Measurements from ENCODE around the gene CTNNA2.

The CTNNA2 gene

GRCh38 chr2:80363791-80364349 is 851.0 kb downstream of the CTNNA2 start:
- TF ChIP-seq CTCF (IDR thresholded peaks at IDR 0.05; ENCODE audit: borderline replicate concordance, insufficient read depth, low read depth, low read length): no peak
- H3K4me3 ChIP-seq (ENCODE audit: low read depth, low read length): no peak overlapping the region

- H3K4me3 ChIP-seq (ENCODE audit: low read depth, low read length): no peak overlapping the region
- no peak for TF ChIP-seq CTCF (IDR thresholded peaks at IDR 0.05; ENCODE audit: borderline replicate concordance, insufficient read depth, low read depth, low read length)
Observed at GRCh38 chr2:80364524-80365212, 851.8 kb downstream of the CTNNA2 start.

- no peak for TF ChIP-seq CTCF (IDR thresholded peaks at IDR 0.05; ENCODE audit: borderline replicate concordance, insufficient read depth, low read depth, low read length)
Observed at GRCh38 chr2:80365762-80366161, 852.9 kb downstream of the CTNNA2 start.

GRCh38 chr2:80370375-80371009 is 857.6 kb downstream of the CTNNA2 start:
- H3K4me3 ChIP-seq (ENCODE audit: low read depth, low read length): no peak overlapping the region
- TF ChIP-seq CTCF (IDR thresholded peaks at IDR 0.05; ENCODE audit: borderline replicate concordance, insufficient read depth, low read depth, low read length): no peak

More at GRCh38 chr2:80365762-80366161, 852.9 kb downstream of the CTNNA2 start:
- no peak overlapping the region for H3K4me3 ChIP-seq (ENCODE audit: low read depth, low read length)

- no peak overlapping the region for H3K4me3 ChIP-seq (ENCODE audit: low read depth, low read length)
- no peak for TF ChIP-seq CTCF (IDR thresholded peaks at IDR 0.05; ENCODE audit: borderline replicate concordance, insufficient read depth, low read depth, low read length)
Observed at GRCh38 chr2:80374105-80374504, 861.3 kb downstream of the CTNNA2 start.

GRCh38 chr2:80377071-80377470 is 864.2 kb downstream of the CTNNA2 start:
- TF ChIP-seq CTCF (IDR thresholded peaks at IDR 0.05; ENCODE audit: borderline replicate concordance, insufficient read depth, low read depth, low read length): no peak
- no peak overlapping the region for H3K4me3 ChIP-seq (ENCODE audit: low read depth, low read length)

- no peak overlapping the region for H3K4me3 ChIP-seq (ENCODE audit: low read depth, low read length)
- no peak for TF ChIP-seq CTCF (IDR thresholded peaks at IDR 0.05; ENCODE audit: borderline replicate concordance, insufficient read depth, low read depth, low read length)
Observed at GRCh38 chr2:80380736-80381135, 867.9 kb downstream of the CTNNA2 start.
